ENCODE results near the gene ANKFY1. TPM values are rescaled to one million over a fixed set of nuclear protein-coding genes. Genes with fewer than 3 reads are reported as not detected.

The ANKFY1 gene
- 50.2 and 71.6 TPM in 2 replicates for total RNA-seq

GRCh38 chr17:4263282-4264215 is at the start of gene ANKFY1:
Gene ANKFY1, minus strand, starts transcription at chr17:4263979. Its CDS starts 38 bp downstream, at chr17:4263941.

Other genes starting within 250 kb of the ANKFY1 start
- 24.9 and 37.3 TPM in 2 replicates for gene ZZEF1, start 120.9 kb downstream of the ANKFY1 start, total RNA-seq
- 23.1 and 43.7 TPM in 2 replicates for gene CYB5D2, start 120.8 kb downstream of the ANKFY1 start, total RNA-seq
- 28.2 and 38.8 TPM in 2 replicates for gene UBE2G1, start 102.7 kb upstream of the ANKFY1 start, total RNA-seq
- not detected in 2 replicates for gene SPNS3, start 170.0 kb upstream of the ANKFY1 start, total RNA-seq
- gene SPNS2, start 234.9 kb upstream of the ANKFY1 start, total RNA-seq, result 0.37 and 0.89 TPM in 2 replicates

Data from smooth muscle cell of the umbilical artery (primary cell).